Measurements from ENCODE around the gene CAPS2. TPM values are rescaled to one million over a fixed set of nuclear protein-coding genes. Genes with fewer than 3 reads are reported as not detected.

The CAPS2 gene
- total and polyA plus RNA-seq, 10 of the 15 experiments (the other 5 are each of a cell fraction or from before 2014, with no cell fraction given) = 2.0 to 6.4 (median 4.2) TPM

- H4K20me1 ChIP-seq (ENCODE audit: control insufficient read depth, insufficient read depth) = no peaks in the 10 kb centered on the region
- ATAC-seq (no peak), FAIRE-seq (no peak), DNase-seq (ENCODE audit: low read depth, low spot score) (no peak)
- BruUV-seq (replicated peaks) = no TSS peak
- no peak overlapping the region for H3K4me2 ChIP-seq (ENCODE audit: control insufficient read depth, insufficient read depth)
- ChIA-PET CTCF (no interaction called here), SMC1A (ENCODE audit: uncharacterized antibody, unreplicated experiment) (interaction anchor here (1.6 kb wide), 1 partner anchor 39 kb away, joined by 3 read pairs; no protein-coding TSS in a partner anchor), RAD21 (ENCODE audit: unreplicated experiment) (no interaction called here), POLR2A (no interaction called here)
- H3K4me3 ChIP-seq = no peak overlapping the region
- no peak overlapping the region for H2AFZ ChIP-seq (ENCODE audit: control insufficient read depth, low read depth, low read length)
- no peaks in the 10 kb centered on the region for H3K27me3 ChIP-seq (replicated peaks in 1 of 2; ENCODE audit: control insufficient read depth in 2 of 2, insufficient read depth in 2 of 2, low read length in 1 of 2)
- H3K4me1 ChIP-seq (ENCODE audit: control insufficient read depth, insufficient read depth, low read length) = no peaks in the 10 kb centered on the region
- H3K27ac ChIP-seq (ENCODE audit: control insufficient read depth, insufficient read depth) = no peak overlapping the region
- in situ Hi-C loops (cut with MboI) (no loop called here), intact Hi-C loops (cut with micrococcal nuclease; ENCODE audit: unreplicated experiment) (no loop called here)
- H3K9ac ChIP-seq (ENCODE audit: control insufficient read depth, insufficient read depth, low read length) = no peak overlapping the region
- no peaks in the 10 kb centered on the region; the same call in 2 of the 3 replicates for H3K9me3 ChIP-seq (replicated peaks; ENCODE audit: control insufficient read depth, insufficient read depth, low read length)
- TF ChIP-seq SMAD1 (IDR thresholded peaks at IDR 0.05; ENCODE audit: low read depth, partially characterized antibody) (no peak), SUPT20H (IDR thresholded peaks at IDR 0.05; ENCODE audit: borderline replicate concordance, control insufficient read depth, low read depth, low read length) (no peak), MYB (IDR thresholded peaks at IDR 0.05; ENCODE audit: borderline replicate concordance, low read depth, low read length) (no peak), MXI1 (IDR thresholded peaks at IDR 0.05; ENCODE audit: low read depth, low read length) (no peak), SMC3 (IDR thresholded peaks at IDR 0.05; ENCODE audit: borderline replicate concordance, low read length) (no peak), ESRRA (IDR thresholded peaks at IDR 0.05; ENCODE audit: low read length) (no peak)
- TF ChIP-seq, protein P1, sequence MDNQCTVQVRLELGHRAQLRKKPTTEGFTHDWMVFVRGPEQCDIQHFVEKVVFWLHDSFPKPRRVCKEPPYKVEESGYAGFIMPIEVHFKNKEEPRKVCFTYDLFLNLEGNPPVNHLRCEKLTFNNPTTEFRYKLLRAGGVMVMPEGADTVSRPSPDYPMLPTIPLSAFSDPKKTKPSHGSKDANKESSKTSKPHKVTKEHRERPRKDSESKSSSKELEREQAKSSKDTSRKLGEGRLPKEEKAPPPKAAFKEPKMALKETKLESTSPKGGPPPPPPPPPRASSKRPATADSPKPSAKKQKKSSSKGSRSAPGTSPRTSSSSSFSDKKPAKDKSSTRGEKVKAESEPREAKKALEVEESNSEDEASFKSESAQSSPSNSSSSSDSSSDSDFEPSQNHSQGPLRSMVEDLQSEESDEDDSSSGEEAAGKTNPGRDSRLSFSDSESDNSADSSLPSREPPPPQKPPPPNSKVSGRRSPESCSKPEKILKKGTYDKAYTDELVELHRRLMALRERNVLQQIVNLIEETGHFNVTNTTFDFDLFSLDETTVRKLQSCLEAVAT (IDR thresholded peaks at IDR 0.05) = no peak
- no peaks in the 10 kb centered on the region for H3K36me3 ChIP-seq (ENCODE audit: control insufficient read depth in 2 of 2, insufficient read depth in 2 of 2, low read length in 1 of 2)
- no peaks in the 10 kb centered on the region for H3K79me2 ChIP-seq (ENCODE audit: control insufficient read depth, insufficient read depth, low read length)
Measured at GRCh38 chr12:75354011-75354410, 23.9 kb upstream of the CAPS2 start.
